ENCODE data around the gene AMDHD2.

DNA sequence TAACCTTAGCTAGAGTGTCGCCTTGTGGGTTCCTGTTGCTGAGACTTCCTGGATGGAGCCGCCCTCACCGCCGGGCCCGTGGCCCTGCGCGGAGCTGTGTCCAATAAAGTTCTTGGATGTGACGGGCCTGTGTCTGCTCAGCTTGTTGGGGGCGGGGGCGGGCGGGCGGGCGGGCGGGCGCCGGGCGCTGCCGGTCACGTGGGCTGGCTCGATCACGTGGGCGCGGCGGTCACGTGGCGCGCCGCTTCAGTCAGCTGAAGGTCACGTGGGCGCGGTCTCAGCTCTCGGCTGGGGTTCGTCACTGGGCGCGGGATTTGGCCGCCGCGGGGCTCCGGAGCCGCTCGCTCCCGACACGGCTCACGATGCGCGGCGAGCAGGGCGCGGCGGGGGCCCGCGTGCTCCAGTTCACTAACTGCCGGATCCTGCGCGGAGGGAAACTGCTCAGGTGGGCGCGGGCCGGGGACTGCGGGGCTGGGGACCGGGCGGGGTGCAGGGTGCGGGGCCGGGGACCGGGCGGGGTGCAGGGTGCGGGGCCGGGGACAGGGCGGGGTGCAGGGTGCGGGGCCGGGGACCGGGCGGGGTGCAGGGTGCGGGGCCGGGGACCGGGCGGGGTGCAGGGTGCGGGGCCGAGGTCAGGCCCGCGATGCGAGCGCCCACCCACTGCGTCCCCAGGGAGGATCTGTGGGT lies at the start of gene AMDHD2:
- TF ChIP-seq ZNF274 (IDR thresholded peaks at IDR 0.05; ENCODE audit: borderline replicate concordance, extremely low read depth, low read length) (no peak), BACH1 (IDR thresholded peaks at IDR 0.05; ENCODE audit: low read length) (no peak), SRF (IDR thresholded peaks at IDR 0.05; ENCODE audit: low read depth, low read length) (no peak), EZH2 (IDR thresholded peaks at IDR 0.05; ENCODE audit: low read depth, low read length, severe bottlenecking) (no peak), CBX5 (IDR thresholded peaks at IDR 0.05; ENCODE audit: low read depth, low read length) (no peak), CTCF (IDR thresholded peaks at IDR 0.05; ENCODE audit: control extremely low read depth in 1 of 3, insufficient read depth in 1 of 3, low read depth in 1 of 3, low read length in 3 of 3) (no peak), POLR2A (IDR thresholded peaks at IDR 0.05; ENCODE audit: control extremely low read depth in 1 of 2, low read depth in 2 of 2, low read length in 2 of 2) (peak; percentile 60 to 81; a peak in 2 of 3 replicates)

Data from H1 (cell line).